IPS DF 4.7 (cell line): ENCODE results near the gene ING5.

ENCODE experiments used
- DNase-seq: peaks from one replicate; pipeline ENCODE4 v3.0.0-alpha.2; 2013; ENCODE audit warnings: low spot score; ENCODE audit errors: extremely low read depth

Gene ING5

GRCh38 chr2:241776336-241777169 is 74.7 kb downstream of the ING5 start, which contains the start of gene GAL3ST2:
TSS of gene GAL3ST2 (plus strand) at chr2:241776822. CDS start at chr2:241776956, 134 bp downstream.
- no peak for DNase-seq

GRCh38 chr2:241777170-241777685 is 75.4 kb downstream of the ING5 start:
- DNase-seq = no peak

- DNase-seq = no peak
Measured at GRCh38 chr2:241777686-241778627, 76.1 kb downstream of the ING5 start.
